Measurements from ENCODE around the gene CBLN4. TPM values are rescaled to one million over a fixed set of nuclear protein-coding genes. Genes with fewer than 3 reads are reported as not detected.

CBLN4 gene
- polyA plus RNA-seq, 1 donor (not counting 4 experiments of a cell fraction or from before 2014, with no cell fraction given), result not detected

DNA sequence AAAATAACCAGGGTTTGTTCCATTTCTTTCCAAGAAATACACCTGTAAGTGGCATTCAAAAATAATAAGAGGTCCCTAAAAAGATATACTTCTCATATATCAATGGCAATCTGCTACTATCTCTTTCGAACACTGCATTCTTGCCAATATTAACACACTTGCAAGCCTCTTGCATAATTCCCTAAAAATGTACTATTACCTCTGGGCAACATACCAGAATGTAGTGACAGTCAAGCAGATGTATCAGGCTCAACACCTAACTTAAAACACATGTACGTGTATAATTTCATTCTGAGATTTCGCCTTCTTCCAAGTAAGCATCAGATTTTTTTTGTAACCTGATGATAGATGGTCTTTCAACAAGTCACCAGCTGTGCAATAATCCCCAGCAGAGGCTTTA, 3.4 kb downstream of the CBLN4 start:
- TF ChIP-seq, protein P1, sequence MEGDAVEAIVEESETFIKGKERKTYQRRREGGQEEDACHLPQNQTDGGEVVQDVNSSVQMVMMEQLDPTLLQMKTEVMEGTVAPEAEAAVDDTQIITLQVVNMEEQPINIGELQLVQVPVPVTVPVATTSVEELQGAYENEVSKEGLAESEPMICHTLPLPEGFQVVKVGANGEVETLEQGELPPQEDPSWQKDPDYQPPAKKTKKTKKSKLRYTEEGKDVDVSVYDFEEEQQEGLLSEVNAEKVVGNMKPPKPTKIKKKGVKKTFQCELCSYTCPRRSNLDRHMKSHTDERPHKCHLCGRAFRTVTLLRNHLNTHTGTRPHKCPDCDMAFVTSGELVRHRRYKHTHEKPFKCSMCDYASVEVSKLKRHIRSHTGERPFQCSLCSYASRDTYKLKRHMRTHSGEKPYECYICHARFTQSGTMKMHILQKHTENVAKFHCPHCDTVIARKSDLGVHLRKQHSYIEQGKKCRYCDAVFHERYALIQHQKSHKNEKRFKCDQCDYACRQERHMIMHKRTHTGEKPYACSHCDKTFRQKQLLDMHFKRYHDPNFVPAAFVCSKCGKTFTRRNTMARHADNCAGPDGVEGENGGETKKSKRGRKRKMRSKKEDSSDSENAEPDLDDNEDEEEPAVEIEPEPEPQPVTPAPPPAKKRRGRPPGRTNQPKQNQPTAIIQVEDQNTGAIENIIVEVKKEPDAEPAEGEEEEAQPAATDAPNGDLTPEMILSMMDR (optimal IDR thresholded peaks at IDR 0.05 in 1 of 3, IDR thresholded peaks at IDR 0.05 in 1 of 3, conservative IDR thresholded peaks at IDR 0.05 in 1 of 3; ENCODE audit: extremely low read depth in 1 of 3, insufficient read depth in 2 of 3, low read length in 3 of 3), result no peak
- no peak for TF ChIP-seq EZH2 (IDR thresholded peaks at IDR 0.05; ENCODE audit: low read length)
- Histone ChIP-seq H2AFZ (ENCODE audit: control insufficient read depth, low read length) (no peak overlapping the region), H3K27me3 (ENCODE audit: control insufficient read depth, extremely low read depth, insufficient read depth, low read length) (peaks cover 43% of the 10 kb centered on the region), H3K4me2 (ENCODE audit: control insufficient read depth, extremely low read depth, insufficient read depth, low read depth, low read length) (no peak overlapping the region), H3K27ac (ENCODE audit: control insufficient read depth, insufficient read depth, low read length) (no peak overlapping the region), H4K20me1 (ENCODE audit: control insufficient read depth, extremely low read depth, insufficient read depth, low read length) (no peaks in the 10 kb centered on the region), H3K36me3 (ENCODE audit: control insufficient read depth in 2 of 2, extremely low read depth in 1 of 2, insufficient read depth in 2 of 2, low read length in 2 of 2) (no peaks in the 10 kb centered on the region), H3K9me1 (ENCODE audit: control insufficient read depth, extremely low read depth, insufficient read depth, low read length) (no peaks in the 10 kb centered on the region), H3K79me2 (ENCODE audit: control insufficient read depth, insufficient read depth, low read length) (no peaks in the 10 kb centered on the region), H3K4me3 (ENCODE audit: control insufficient read depth in 2 of 3, extremely low read depth in 1 of 3, insufficient read depth in 2 of 3, low read depth in 1 of 3, low read length in 3 of 3) (no peak overlapping the region), H3K4me1 (ENCODE audit: control insufficient read depth, extremely low read depth, insufficient read depth, low read length) (no peaks in the 10 kb centered on the region), H3K9ac (ENCODE audit: control insufficient read depth, extremely low read depth, insufficient read depth, low read length) (no peak overlapping the region), H3K9me3 (ENCODE audit: control insufficient read depth, low read depth, low read length) (no peaks in the 10 kb centered on the region)
- DNase-seq (ENCODE audit: low read depth, low spot score) (no peak), FAIRE-seq (no peak)
- dilution Hi-C loops (cut with MboI; ENCODE audit: extremely low pct_ligation_motif_present, low sequenced_read_pairs), result no loop called here

DNA sequence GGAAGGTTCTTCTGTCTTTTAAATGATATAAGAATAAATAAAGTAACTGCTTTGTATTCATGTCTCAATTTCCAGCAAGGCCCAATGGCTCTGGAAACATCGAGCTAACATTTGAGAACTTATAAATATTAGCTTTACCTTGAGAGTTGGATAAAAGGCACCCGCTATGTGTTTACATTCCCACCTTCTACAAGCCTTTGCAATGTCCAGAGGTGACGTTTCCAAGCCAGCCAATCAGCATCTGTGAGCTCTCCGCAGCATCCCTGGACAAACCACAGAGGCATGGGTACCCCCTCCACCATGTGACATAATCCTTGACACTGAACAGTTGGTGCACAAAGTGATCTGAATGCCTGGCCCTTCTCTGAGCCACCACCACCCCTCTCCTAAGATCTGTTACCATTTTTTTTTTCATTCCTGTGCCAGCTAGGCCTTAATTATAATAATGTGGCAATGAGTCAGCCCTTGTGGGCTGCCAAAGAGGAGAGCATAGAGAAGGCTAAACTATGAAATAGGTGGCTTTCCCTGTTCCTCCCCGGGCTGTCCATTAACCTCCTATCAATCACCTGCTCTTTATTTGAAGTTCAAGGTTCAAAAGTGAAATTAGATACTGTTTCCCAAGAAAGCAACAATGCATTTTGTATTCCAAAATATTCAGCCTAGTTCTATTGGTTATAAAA, 4.1 kb downstream of the CBLN4 start:
- FAIRE-seq (no peak), DNase-seq (ENCODE audit: low read depth, low spot score) (no peak)
- Histone ChIP-seq H3K36me3 (ENCODE audit: control insufficient read depth in 2 of 2, extremely low read depth in 1 of 2, insufficient read depth in 2 of 2, low read length in 2 of 2) (no peaks in the 10 kb centered on the region), H3K27ac (ENCODE audit: control insufficient read depth, insufficient read depth, low read length) (no peak overlapping the region), H3K4me1 (ENCODE audit: control insufficient read depth, extremely low read depth, insufficient read depth, low read length) (no peaks in the 10 kb centered on the region), H3K9me3 (ENCODE audit: control insufficient read depth, low read depth, low read length) (no peaks in the 10 kb centered on the region), H2AFZ (ENCODE audit: control insufficient read depth, low read length) (no peak overlapping the region), H3K27me3 (ENCODE audit: control insufficient read depth, extremely low read depth, insufficient read depth, low read length) (peaks cover 38% of the 10 kb centered on the region), H4K20me1 (ENCODE audit: control insufficient read depth, extremely low read depth, insufficient read depth, low read length) (no peaks in the 10 kb centered on the region), H3K4me2 (ENCODE audit: control insufficient read depth, extremely low read depth, insufficient read depth, low read depth, low read length) (no peak overlapping the region), H3K9ac (ENCODE audit: control insufficient read depth, extremely low read depth, insufficient read depth, low read length) (no peak overlapping the region), H3K4me3 (ENCODE audit: control insufficient read depth in 2 of 3, extremely low read depth in 1 of 3, insufficient read depth in 2 of 3, low read depth in 1 of 3, low read length in 3 of 3) (no peak overlapping the region), H3K9me1 (ENCODE audit: control insufficient read depth, extremely low read depth, insufficient read depth, low read length) (no peaks in the 10 kb centered on the region), H3K79me2 (ENCODE audit: control insufficient read depth, insufficient read depth, low read length) (no peaks in the 10 kb centered on the region)
- dilution Hi-C loops (cut with MboI; ENCODE audit: extremely low pct_ligation_motif_present, low sequenced_read_pairs), result no loop called here
- no peak for TF ChIP-seq EZH2 (IDR thresholded peaks at IDR 0.05; ENCODE audit: low read length)
- TF ChIP-seq, protein P1 (optimal IDR thresholded peaks at IDR 0.05 in 1 of 3, IDR thresholded peaks at IDR 0.05 in 1 of 3, conservative IDR thresholded peaks at IDR 0.05 in 1 of 3; ENCODE audit: extremely low read depth in 1 of 3, insufficient read depth in 2 of 3, low read length in 3 of 3), result no peak

All from keratinocyte (primary cell).